ENCODE measurements around the gene MAST2.

MAST2 gene

DNA sequence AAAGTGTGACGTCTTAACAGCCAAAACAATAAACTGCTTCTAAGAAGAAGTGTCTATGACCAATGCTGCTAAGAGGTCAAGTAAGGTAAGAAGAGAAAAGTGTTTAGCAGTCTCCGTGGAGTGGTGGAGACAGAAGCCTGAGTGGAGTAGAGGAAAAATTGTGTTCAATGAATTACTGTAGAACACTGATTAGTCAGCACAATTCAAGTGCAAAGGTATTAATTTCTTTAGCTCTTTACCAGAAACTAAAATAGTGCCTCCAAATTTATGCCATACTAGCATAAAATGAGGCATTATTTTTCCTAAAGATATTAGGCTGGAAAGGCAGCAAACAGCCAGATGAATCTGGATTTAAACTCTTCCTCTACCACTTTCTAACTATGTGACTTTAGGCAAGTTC is 272.9 kb downstream of the MAST2 start:
- no peak for DNase-seq

DNA sequence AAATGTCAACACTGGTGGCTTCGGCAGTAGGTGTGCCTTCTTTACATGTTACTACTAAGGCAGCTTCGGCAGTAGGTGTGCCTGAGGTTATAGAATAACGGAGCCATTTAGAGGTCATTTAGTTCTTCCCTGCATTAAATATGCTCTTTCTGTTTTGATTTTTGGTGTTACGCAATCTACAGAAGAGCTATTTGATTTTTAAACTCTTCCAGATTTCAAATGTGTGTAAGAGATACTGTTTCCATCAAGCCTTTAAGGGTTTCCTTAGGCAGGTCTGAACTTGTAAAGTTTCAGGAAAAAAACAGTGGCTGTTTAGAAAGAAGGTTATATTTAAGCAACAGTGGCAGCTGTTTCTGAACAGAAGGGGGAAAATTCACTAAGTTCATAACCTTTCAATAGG is 274.2 kb downstream of the MAST2 start:
- no peak for DNase-seq

DNA sequence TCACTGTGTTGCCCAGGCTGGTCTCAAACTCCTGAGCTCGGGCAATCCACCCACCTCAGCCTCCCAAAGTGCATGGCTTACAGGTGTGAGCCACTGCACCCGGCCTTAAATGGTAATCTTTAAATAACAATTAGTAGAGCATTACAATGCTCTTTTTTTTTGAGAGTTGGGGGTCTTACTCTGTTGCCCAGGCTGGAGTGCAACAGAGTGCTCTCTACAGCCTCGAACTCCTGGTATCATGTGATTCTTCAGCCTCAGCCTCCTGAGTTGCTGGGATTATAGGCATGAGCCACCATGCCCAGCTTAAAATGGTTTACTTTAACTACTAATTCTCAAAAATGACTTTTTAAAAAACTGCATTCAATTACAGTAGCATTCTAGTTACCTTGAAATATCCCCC is 276.8 kb downstream of the MAST2 start:
- no peak for DNase-seq

DNA sequence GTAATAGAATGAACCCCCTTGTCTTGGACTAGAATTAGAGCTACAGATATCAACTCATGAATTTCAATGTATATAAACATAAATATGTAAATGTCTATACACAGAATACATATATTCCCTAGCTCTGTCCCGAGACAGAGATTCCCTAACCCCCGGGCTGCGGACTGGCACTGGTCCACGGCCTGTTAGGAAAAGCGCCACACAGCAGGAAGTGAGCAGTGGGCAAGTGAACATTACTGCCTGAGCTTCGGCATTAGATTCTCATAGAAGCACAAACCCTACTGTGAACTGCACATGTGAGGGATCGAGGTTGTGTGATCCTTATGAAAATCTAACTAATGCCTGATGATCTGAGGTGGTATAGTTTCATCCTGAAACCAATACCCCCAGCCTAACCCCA is 277.8 kb downstream of the MAST2 start:
- DNase-seq = no peak

DNA sequence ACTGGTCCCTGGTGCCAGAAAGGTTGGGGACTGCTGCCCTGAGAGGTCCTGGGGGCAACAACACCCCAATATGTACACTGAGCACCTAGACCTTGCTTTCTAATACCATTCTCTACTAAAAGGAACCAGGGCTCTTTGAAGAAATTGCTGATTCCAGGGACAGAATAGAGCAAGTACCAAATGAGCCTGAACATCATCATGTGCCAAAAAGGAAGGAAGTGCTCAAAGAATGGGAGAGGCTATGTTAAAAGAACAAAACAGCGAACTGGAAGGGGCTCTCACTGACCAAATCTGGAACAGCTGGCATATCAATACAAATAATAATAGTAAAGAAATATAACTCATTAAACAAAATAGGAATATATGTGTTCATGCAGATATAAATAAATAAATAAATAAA is 278.2 kb downstream of the MAST2 start:
- DNase-seq = no peak

DNA sequence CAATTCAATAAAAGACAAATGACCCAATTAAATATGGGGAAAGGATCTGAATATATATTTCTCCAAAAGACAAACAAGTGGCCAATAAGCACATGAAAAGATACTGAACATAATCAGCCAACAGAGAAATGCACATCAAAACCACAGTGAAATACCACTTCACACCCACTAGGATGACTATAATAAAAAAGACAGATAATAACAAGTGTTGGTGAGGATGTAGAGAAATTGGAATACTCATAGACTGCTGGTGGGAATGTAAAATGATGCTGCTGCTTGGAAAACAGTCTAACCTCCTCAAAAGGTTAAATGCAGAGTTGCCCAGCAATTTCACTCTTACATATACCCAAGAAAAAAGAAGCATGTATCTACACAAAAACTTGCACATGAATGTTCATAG is 280.2 kb downstream of the MAST2 start:
- DNase-seq = no peak

DNA sequence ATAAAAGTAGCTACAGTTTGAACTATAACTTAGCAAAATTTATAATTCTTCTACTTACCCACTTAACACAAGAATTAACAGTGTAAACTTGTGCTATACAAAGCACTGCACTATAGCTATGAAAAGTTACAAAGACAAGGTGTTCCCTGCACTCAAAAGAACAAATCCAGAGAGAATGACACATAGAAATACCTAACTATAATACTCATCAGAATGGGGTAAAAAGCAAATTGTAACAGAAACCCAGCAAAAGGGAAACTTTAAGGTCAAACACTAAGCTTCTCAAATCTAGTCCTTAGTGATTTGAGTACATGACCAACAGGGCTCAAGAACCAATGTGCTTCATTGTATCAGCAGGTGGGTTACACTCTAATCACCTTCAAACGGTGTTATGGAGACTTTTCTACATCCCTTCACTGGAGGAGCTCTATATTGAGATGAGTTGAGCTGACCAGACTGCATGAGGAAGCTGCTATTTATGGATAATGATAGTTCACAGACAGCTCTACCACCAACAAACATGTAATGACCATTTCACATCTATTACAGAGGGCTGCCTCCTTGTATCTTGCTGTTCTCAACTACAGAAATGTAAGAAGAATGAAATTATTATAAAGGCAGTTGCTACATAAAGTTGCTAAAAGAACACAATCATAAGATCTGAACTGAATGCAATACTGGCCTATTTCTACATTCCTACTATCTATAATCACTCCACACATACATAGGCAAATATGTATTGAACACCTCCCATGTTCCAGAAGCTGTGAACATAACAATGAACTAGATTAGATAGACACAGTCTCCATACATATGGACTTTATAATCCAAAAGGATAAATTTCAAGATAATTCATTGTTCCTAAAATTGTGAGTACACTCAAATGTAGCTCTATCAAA is 281.4 kb downstream of the MAST2 start:
- DNase-seq = no peak
